Measurements from ENCODE around the gene IGFBP2.

DNA sequence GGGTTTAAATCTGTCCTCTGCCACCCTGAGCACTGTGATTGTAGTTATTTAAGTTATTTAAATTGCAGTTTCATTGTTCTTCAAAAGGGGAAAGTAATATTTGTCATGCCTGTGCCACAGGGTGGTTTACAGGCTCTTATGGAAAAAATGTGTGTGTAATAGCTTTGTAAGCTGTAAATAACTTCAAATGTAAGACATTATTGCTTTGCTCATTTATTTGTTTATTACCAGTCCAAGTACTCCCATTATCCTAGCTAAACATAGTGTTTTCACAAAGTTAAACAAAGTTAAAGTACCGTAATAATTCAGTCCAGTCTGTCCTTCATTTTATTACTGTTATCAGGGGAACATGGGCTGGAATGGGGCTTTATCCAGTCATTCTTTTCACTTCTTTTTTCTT, 43.4 kb upstream of the IGFBP2 start:
- TF ChIP-seq, protein P1, sequence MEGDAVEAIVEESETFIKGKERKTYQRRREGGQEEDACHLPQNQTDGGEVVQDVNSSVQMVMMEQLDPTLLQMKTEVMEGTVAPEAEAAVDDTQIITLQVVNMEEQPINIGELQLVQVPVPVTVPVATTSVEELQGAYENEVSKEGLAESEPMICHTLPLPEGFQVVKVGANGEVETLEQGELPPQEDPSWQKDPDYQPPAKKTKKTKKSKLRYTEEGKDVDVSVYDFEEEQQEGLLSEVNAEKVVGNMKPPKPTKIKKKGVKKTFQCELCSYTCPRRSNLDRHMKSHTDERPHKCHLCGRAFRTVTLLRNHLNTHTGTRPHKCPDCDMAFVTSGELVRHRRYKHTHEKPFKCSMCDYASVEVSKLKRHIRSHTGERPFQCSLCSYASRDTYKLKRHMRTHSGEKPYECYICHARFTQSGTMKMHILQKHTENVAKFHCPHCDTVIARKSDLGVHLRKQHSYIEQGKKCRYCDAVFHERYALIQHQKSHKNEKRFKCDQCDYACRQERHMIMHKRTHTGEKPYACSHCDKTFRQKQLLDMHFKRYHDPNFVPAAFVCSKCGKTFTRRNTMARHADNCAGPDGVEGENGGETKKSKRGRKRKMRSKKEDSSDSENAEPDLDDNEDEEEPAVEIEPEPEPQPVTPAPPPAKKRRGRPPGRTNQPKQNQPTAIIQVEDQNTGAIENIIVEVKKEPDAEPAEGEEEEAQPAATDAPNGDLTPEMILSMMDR (IDR thresholded peaks at IDR 0.05; ENCODE audit: low read depth, low read length): no peak
- TF ChIP-seq EZH2phosphoT487 (IDR thresholded peaks at IDR 0.05; ENCODE audit: low read depth): no peak
